HEK293 (cell line): ENCODE data around the gene NFIX.

Source experiments
- CTCF ChIP-seq: fragments of 450-650 bp; formaldehyde crosslinking; IDR thresholded peaks from 2 replicates; pipeline ENCODE4 v1.5.1; 2016; ENCODE audit warnings: missing biosample characterization, missing genetic modification characterization
- HOXA7 ChIP-seq: sonication (generic); formaldehyde crosslinking; IDR thresholded peaks from 2 replicates; pipeline ENCODE4 v1.8.1; 2022; ENCODE audit warnings: missing genetic modification reagents, borderline replicate concordance
- HOXC10 ChIP-seq: sonication (generic); formaldehyde crosslinking; IDR thresholded peaks from 2 replicates; pipeline ENCODE4 v1.8.1; 2023; ENCODE audit warnings: mild to moderate bottlenecking, missing genetic modification reagents
- PBX3 ChIP-seq: sonication (generic); formaldehyde crosslinking; IDR thresholded peaks from 2 replicates; pipeline ENCODE4 v1.8.1; 2022; ENCODE audit warnings: mild to moderate bottlenecking, moderate library complexity, missing genetic modification reagents
- ZBTB7A ChIP-seq: fragments of 450-650 bp; formaldehyde crosslinking; IDR thresholded peaks from 2 replicates; pipeline ENCODE4 v1.5.1; 2016; ENCODE audit warnings: low read depth, missing biosample characterization, missing genetic modification characterization
- ZBTB8A ChIP-seq: fragments of 450-650 bp; formaldehyde crosslinking; IDR thresholded peaks from 2 replicates; pipeline ENCODE4 v1.5.1; 2016; ENCODE audit warnings: missing biosample characterization, missing genetic modification characterization
- ZFHX2 ChIP-seq: fragments of 450-650 bp; formaldehyde crosslinking; conservative IDR thresholded peaks from 2 replicates; pipeline ENCODE4 v1.5.1; 2016; ENCODE audit warnings: missing biosample characterization, missing genetic modification characterization
- ZNF18 ChIP-seq: fragments of 450-650 bp; formaldehyde crosslinking; IDR thresholded peaks from 2 replicates; pipeline ENCODE4 v1.5.1; 2016; ENCODE audit warnings: missing biosample characterization, missing genetic modification characterization
- ZNF510 ChIP-seq: fragments of 450-650 bp; formaldehyde crosslinking; IDR thresholded peaks from 2 replicates; pipeline ENCODE4 v1.5.1; 2018; ENCODE audit warnings: mild to moderate bottlenecking, missing genetic modification characterization, missing biosample characterization; ENCODE audit not compliant: insufficient replicate concordance
- ZNF626 ChIP-seq: fragments of 450-650 bp; sonication (Bioruptor Pico); formaldehyde crosslinking; IDR thresholded peaks from 2 replicates; pipeline ENCODE4 v1.5.1; 2018; ENCODE audit warnings: missing biosample characterization, missing genetic modification characterization, inconsistent platforms
- ZNF629 ChIP-seq: fragments of 450-650 bp; formaldehyde crosslinking; IDR thresholded peaks from 2 replicates; pipeline ENCODE4 v1.5.1; 2017; ENCODE audit warnings: missing biosample characterization, missing genetic modification characterization
- ZNF76 ChIP-seq: fragments of 450-650 bp; formaldehyde crosslinking; IDR thresholded peaks from 2 replicates; pipeline ENCODE4; 2016; ENCODE audit warnings: low read depth, missing biosample characterization, missing genetic modification characterization, borderline replicate concordance
- ZNF768 ChIP-seq: fragments of 450-650 bp; formaldehyde crosslinking; IDR thresholded peaks from 2 replicates; pipeline ENCODE4 v1.5.1; 2018; ENCODE audit warnings: missing biosample characterization, mild to moderate bottlenecking, missing genetic modification characterization
- ZNF785 ChIP-seq: fragments of 450-650 bp; formaldehyde crosslinking; IDR thresholded peaks from 2 replicates; pipeline ENCODE4 v1.5.1; 2016; ENCODE audit warnings: missing biosample characterization, missing genetic modification characterization

GRCh38 chr19:13066933-13067807 lies 71.9 kb downstream of the NFIX start:
- TF ChIP-seq HOXA7: no peak
- TF ChIP-seq ZBTB7A: no peak
- no peak for TF ChIP-seq CTCF
- no peak for TF ChIP-seq ZNF510 (tag by site-specific recombination)
- TF ChIP-seq PBX3: no peak
- TF ChIP-seq ZBTB8A (tag by site-specific recombination): no peak
- no peak for TF ChIP-seq ZNF768 (tag by site-specific recombination)
- no peak for TF ChIP-seq ZNF76 (tag by site-specific recombination)
- TF ChIP-seq ZFHX2 (tag by site-specific recombination): no peak
- TF ChIP-seq ZNF629 (tag by site-specific recombination): no peak
- no peak for TF ChIP-seq HOXC10 (CRISPR knock-in tag)
- no peak for TF ChIP-seq ZNF626
- TF ChIP-seq ZNF785 (tag by site-specific recombination): no peak
- no peak for TF ChIP-seq ZNF18
